Common myeloid progenitor, CD34-positive (primary cell): ENCODE measurements around the gene RCSD1.
"Not testable (repeated sequence)": the region's sequence is repeated elsewhere in the genome, so short reads cannot be mapped to it uniquely, and the experiment has no call there.

Experiments
- CTCF ChIA-PET: fragments of 350-600 bp; sonication (Branson Sonifier 250); formaldehyde crosslinking; loops from one replicate; lab custom pipeline; 2021; ENCODE audit warnings: antibody characterized with exemption; lab: Charles Lee
- POLR2A ChIA-PET: fragments of 350-600 bp; sonication (Branson Sonifier 250); formaldehyde crosslinking; loops from one replicate; lab custom pipeline; 2021; ENCODE audit warnings: antibody characterized with exemption; lab: Charles Lee
- DNase-seq, 3 donors: peaks; one replicate each; pipeline versions ENCODE4 v3.0.0 to v3.0.0-alpha.2; 2013
- H3K27ac ChIP-seq, 2 experiments: 1 replicate in 1 of 2; 2 replicates in 1 of 2; pipeline ENCODE4 v1.7.0; 2013; ENCODE audit warnings: inconsistent platforms in 2 of 2, low read length in 2 of 2, mild to moderate bottlenecking in 2 of 2, low read depth in 1 of 2, moderate library complexity in 1 of 2; ENCODE audit not compliant: severe bottlenecking in 2 of 2, insufficient read depth in 1 of 2, poor library complexity in 1 of 2
- H3K27me3 ChIP-seq, 5 experiments: replicated peaks in 2 of 5; 1 replicate in 3 of 5; 2 replicates in 2 of 5; pipeline versions ENCODE4 v1.6.1 to v1.7.0; 2013; ENCODE audit warnings: low read length in 4 of 5, mild to moderate bottlenecking in 2 of 5, moderate library complexity in 2 of 5, inconsistent platforms in 1 of 5; ENCODE audit not compliant: insufficient read depth in 5 of 5, control insufficient read depth in 4 of 5
- H3K36me3 ChIP-seq, 4 experiments: 1 replicate in 2 of 4; 2 replicates in 2 of 4; pipeline versions ENCODE4 v1.6.1 to v1.7.0; 2013; ENCODE audit warnings: low read length in 3 of 4, control low read depth in 1 of 4, mild to moderate bottlenecking in 1 of 4; ENCODE audit not compliant: control insufficient read depth in 4 of 4, insufficient read depth in 4 of 4
- H3K4me1 ChIP-seq, 4 experiments: 1 replicate in 3 of 4; 2 replicates in 1 of 4; pipeline versions ENCODE4 v1.6.1 to v1.7.1; 2013; ENCODE audit warnings: low read length in 3 of 4, mild to moderate bottlenecking in 3 of 4, control low read depth in 1 of 4, inconsistent platforms in 1 of 4, moderate library complexity in 1 of 4; ENCODE audit not compliant: control insufficient read depth in 4 of 4, insufficient read depth in 4 of 4; ENCODE audit errors: control extremely low read depth in 1 of 4
- H3K4me3 ChIP-seq, 7 experiments: 1 replicate in 4 of 7; 2 replicates in 3 of 7; pipeline versions ENCODE4 v1.5.1 to v1.7.0; 2013; ENCODE audit warnings: mild to moderate bottlenecking in 7 of 7, low read length in 6 of 7, moderate library complexity in 6 of 7, inconsistent platforms in 2 of 7, low read depth in 2 of 7, control low read depth in 1 of 7; ENCODE audit not compliant: insufficient read depth in 4 of 7, control insufficient read depth in 1 of 7; ENCODE audit errors: extremely low read depth in 1 of 7
- H3K9me3 ChIP-seq, 5 experiments: 1 replicate in 4 of 5; 2 replicates in 1 of 5; pipeline versions ENCODE4 v1.6.1 to v1.7.1; 2013; ENCODE audit warnings: low read length in 4 of 5, mild to moderate bottlenecking in 2 of 5, inconsistent platforms in 1 of 5, low read depth in 1 of 5, moderate library complexity in 1 of 5; ENCODE audit not compliant: control insufficient read depth in 4 of 5, insufficient read depth in 2 of 5; ENCODE audit errors: control extremely low read depth in 1 of 5
- WGBS: methylation state at CpG from one replicate; pipeline ENCODE4 v1.1.5; 2013; ENCODE audit not compliant: insufficient coverage; 5-methylcytosine and 5-hydroxymethylcytosine counted together

RCSD1 gene

GRCh38 chr1:167717351-167717750, 87.3 kb downstream of the RCSD1 start:
- CTCF ChIA-PET: interaction anchor here (0.6 to 1.6 kb wide), 3 partner anchors 10 to 84 kb away, joined by 3 to 4 read pairs (median 3); no protein-coding TSS in a partner anchor

DNA sequence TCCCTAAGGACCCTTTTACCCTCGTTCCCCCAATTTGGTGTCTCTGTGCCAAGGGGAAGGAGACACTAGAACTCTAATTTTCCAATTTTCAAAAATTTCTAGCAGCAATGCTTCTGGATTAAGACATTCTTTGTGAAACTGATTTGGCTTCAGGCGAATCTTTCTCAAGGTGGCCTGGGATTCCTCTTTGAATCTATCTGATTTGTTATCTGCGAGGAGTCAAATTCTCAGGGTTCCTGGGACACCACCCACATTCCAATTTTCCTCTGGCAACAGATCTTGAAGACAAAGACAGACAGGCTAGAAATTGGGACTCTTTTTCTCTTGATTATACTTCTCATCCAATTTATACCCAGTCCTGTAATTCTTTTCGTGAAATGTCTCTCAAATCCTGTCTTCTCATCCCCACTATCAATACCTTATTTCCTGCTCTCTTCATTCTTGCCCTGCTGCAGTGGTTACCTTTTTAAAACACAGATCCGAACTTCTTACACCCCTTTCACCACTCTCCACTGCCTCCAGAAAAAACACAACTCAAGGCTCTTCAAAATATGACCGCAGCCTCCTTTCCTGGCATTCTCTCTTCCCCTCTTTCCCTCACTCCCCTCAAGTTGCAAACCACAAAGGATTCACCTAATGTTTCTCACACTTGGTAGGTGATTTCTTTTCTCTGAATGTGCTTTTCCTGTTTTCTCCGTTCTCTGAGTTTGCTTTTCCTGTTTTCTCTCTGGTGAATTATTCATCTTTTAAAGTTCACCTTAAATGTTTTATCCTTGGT, 89.1 kb downstream of the RCSD1 start:
- Histone ChIP-seq H3K27me3 (no peaks in the 10 kb centered on the region), H3K27ac (no peak overlapping the region), H3K4me3 (no peak overlapping the region), H3K4me1 (peaks cover 5 to 47% (median 23%) of the 10 kb centered on the region in 4 experiments), H3K36me3 (no peaks in the 10 kb centered on the region), H3K9me3 (no peaks in the 10 kb centered on the region)
- no peak for DNase-seq
- CTCF ChIA-PET: interaction anchor here (1.3 kb wide), 1 partner anchor 84 kb away, joined by 3 read pairs; no protein-coding TSS in a partner anchor
- 94% methylated on average over 4 of the region's 7 CpGs for WGBS
- POLR2A ChIA-PET: no interaction called here

More at GRCh38 chr1:167717351-167717750, 87.3 kb downstream of the RCSD1 start:
- WGBS: 100% methylated on average over 1 of the region's 3 CpGs
- no peak overlapping the region for H3K27ac ChIP-seq
- no peak for DNase-seq
- H3K4me1 ChIP-seq: peaks cover 7 to 45% (median 23%) of the 10 kb centered on the region in 4 experiments
- H3K9me3 ChIP-seq: no peaks in the 10 kb centered on the region
- H3K4me3 ChIP-seq: peak overlapping the region in 1 of 7 experiments; percentile 17
- H3K36me3 ChIP-seq: no peaks in the 10 kb centered on the region
- H3K27me3 ChIP-seq: no peaks in the 10 kb centered on the region
- POLR2A ChIA-PET: no interaction called here

DNA sequence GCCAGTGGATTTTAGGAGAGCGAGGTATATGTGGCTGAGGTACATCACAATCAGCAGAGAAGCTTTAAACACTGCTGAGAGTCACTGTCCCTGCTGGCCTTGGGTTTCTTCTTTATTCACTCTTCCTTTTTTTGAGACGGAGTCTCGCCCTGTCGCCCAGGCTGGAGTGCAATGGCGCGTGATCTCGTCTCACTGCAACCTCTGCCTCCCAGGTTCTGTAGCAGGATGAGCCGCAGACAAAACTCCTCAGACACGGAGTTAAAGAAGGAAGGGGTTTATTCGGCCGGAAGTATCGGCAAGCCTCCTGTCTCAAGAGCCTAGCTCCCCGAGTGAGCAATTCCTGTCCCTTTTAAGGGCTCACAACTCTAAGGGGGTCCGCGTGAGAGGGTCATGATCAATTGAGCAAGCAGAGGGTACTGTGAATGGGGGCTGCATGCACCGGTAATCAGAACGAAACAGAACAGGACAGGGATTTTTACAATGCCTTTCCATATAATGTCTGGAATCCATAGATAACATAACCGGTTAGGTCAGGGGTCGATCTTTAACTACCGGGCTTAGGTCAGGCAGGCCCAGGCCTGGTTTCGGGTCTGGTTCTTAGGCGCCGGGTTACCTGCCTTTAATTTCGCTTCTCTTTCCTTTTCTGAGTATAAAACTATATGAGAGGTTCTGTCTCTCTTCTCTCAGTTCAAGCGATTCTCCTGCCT, 89.8 kb downstream of the RCSD1 start:
- H3K9me3 ChIP-seq, H3K36me3 ChIP-seq, H3K27ac ChIP-seq, POLR2A ChIA-PET, H3K27me3 ChIP-seq, H3K4me3 ChIP-seq, DNase-seq: not testable (repeated sequence)
- CTCF ChIA-PET: interaction anchor here (1.2 to 1.5 kb wide), 3 partner anchors 76 to 83 kb away, joined by 3 to 5 read pairs (median 4); no protein-coding TSS in a partner anchor
- WGBS: 82% methylated on average over 22 of the region's 25 CpGs
- H3K4me1 ChIP-seq: peaks cover 3 to 48% (median 22%) of the 10 kb centered on the region in 4 experiments

DNA sequence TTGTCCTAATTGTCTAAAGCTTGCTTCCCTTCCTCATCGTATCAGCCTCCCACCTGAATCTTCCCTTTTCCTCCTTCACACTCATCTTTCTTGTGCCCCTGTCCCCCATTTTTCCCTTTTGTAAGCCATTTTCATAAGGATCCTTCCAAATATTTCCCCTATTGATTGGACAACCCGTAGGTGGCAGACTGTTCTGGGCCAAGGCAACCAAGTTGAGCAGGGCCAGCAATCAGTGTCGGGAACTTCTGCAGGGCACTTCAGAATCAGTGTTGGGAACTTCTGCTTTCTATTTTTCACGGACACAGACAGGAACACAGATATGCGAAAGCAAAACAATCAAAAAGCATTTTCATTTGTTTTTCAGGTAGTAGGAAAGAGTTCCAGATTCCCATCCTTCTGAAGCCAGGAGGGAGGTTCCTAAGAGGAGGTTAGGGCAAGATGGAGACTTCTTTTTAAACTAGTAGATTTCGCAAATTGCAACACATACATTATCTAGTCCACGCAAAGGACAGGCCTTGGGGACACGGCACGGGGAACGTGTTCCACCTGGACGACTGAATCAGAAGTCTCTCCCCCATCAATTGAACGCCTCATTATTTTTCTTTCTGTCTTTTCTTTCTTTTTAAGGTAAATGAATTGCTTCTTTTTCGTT, 91.1 kb downstream of the RCSD1 start:
- ChIA-PET CTCF (interaction anchor here (1.0 to 1.5 kb wide), 3 partner anchors 75 to 361 kb away, joined by 3 to 5 read pairs (median 4); no protein-coding TSS in a partner anchor), POLR2A (no interaction called here)
- H3K4me3 ChIP-seq: peak overlapping the region; percentile 69 to 93 (median 91)
- peaks cover 3 to 41% (median 17%) of the 10 kb centered on the region in 4 experiments for H3K4me1 ChIP-seq
- peak; percentile 66 to 71 (median 68) for DNase-seq
- 7% methylated on average over 4 of the region's 13 CpGs for WGBS
- peak overlapping the region in 1 of 2 experiments; percentile 60 for H3K27ac ChIP-seq
- no peaks in the 10 kb centered on the region for H3K9me3 ChIP-seq
- no peaks in the 10 kb centered on the region for H3K27me3 ChIP-seq
- H3K36me3 ChIP-seq: no peaks in the 10 kb centered on the region

DNA sequence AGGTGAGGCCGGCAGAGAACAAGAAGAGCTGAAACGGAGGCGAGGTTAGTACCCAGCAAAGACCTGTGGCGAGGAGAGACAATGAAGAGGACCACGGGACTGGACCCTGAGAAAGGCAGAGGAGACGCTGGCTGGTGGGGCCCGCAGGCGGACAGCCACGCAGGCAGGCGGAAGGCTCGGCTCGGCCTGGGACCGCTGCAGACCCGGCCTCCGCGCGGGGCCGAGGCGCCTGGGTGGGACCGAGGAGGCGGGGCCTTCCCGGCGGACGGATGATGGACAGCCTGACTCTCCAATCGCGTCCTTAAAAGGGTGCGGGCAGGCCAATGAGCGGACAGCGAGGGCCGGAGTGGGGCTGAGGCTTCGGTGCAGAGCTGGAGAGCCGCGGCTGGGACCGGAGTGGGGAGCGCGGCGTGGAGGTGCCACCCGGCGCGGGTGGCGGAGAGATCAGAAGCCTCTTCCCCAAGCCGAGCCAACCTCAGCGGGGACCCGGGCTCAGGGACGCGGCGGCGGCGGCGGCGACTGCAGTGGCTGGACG, 91.7 kb downstream of the RCSD1 start, which contains the start of gene MPZL1:
Gene MPZL1 (plus strand): TSS at position 366 of the 535 bp plus-strand sequence. CDS start 170 bp downstream, outside the sequence.
- peak; percentile 93 to 95 (median 95) for DNase-seq
- ChIA-PET CTCF (interaction anchor here (1.0 kb wide), 1 partner anchor 360 kb away, joined by 3 read pairs; no protein-coding TSS in a partner anchor), POLR2A (no interaction called here)
- H3K4me1 ChIP-seq: peaks cover 3 to 41% (median 17%) of the 10 kb centered on the region in 4 experiments
- no peaks in the 10 kb centered on the region for H3K9me3 ChIP-seq
- 0% methylated on average over 49 of the region's 52 CpGs for WGBS
- H3K27me3 ChIP-seq: no peaks in the 10 kb centered on the region
- peak within 1 kb of the TSS; percentile 69 to 93 (median 91) for H3K4me3 ChIP-seq
- no peaks in the 10 kb centered on the region for H3K36me3 ChIP-seq
- H3K27ac ChIP-seq: peak within 1 kb of the TSS in 1 of 2 experiments; percentile 60

GRCh38 chr1:167722152-167722869, 92.3 kb downstream of the RCSD1 start:
- peak overlapping the region in 1 of 2 experiments; percentile 57 for H3K27ac ChIP-seq
- ChIA-PET POLR2A (no interaction called here), CTCF (interaction anchor here (1.0 kb wide), 2 partner anchors 9 to 359 kb away, joined by 3 read pairs; no protein-coding TSS in a partner anchor)
- peak; percentile 31 to 59 (median 53) for DNase-seq
- peaks cover 3 to 34% (median 17%) of the 10 kb centered on the region in 4 experiments for H3K4me1 ChIP-seq
- H3K9me3 ChIP-seq: no peaks in the 10 kb centered on the region
- H3K27me3 ChIP-seq: no peaks in the 10 kb centered on the region
- H3K36me3 ChIP-seq: no peaks in the 10 kb centered on the region
- under 1% methylated on average over 39 of the region's 52 CpGs for WGBS
- peak overlapping the region; percentile 69 to 93 (median 91) for H3K4me3 ChIP-seq
